ENCODE data around the gene CNTRL. TPM values are rescaled to one million over a fixed set of nuclear protein-coding genes. Genes with fewer than 3 reads are reported as not detected.
A peak's percentile ranks its signal among the peaks of the same experiment; 100 is the strongest.

The CNTRL gene
- polyA plus RNA-seq, 2 of the 4 experiments (the other 2 are of a cell fraction): 5.1 to 15.0 TPM

DNA sequence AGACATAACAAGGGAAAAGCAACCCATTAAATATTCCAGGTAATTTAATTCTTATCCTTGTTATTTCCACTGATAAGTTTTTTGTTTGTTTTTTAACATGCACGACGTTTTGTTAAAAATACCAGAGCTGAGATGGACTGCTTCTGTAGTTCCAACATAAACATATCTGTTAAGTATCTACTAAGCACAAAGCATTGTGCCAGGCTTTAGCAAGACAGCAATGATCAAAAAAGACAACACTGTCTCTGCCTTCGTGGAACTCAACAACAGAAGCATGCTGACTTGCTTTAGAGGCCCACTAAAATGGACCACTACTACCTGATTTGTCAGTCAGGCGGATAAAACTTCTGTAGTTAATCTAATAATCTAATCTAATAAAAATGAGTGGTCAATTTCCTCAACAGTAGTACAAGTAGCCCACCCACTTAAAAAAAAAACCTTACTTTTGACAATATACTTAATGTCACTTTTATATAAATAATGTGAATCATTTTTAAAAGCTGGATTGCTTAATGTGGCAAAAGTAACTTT, 123.8 kb downstream of the CNTRL start:
- POLR2A ChIA-PET: interaction anchor here (0.6 kb wide), 1 partner anchor 289 kb away, joined by 7 read pairs; no protein-coding TSS in a partner anchor
- Histone ChIP-seq H3K27ac (no peak overlapping the region), H3K4me1 (peaks cover 67% of the 10 kb centered on the region), H3K4me2 (peak overlapping the region; percentile 91), H3K4me3 (no peak overlapping the region; the same call in 2 of the 3 replicates), H3K9me3 (no peaks in the 10 kb centered on the region)
- TF ChIP-seq ZNF302 (CRISPR knock-in tag; IDR thresholded peaks at IDR 0.05) (no peak), HEYL (CRISPR knock-in tag; IDR thresholded peaks at IDR 0.05) (no peak), ZSCAN20 (CRISPR knock-in tag; IDR thresholded peaks at IDR 0.05) (no peak), FOSB (CRISPR knock-in tag; IDR thresholded peaks at IDR 0.05) (no peak), GATA3 (IDR thresholded peaks at IDR 0.05; ENCODE audit: borderline replicate concordance) (no peak), BHLHE40 (IDR thresholded peaks at IDR 0.05; ENCODE audit: low read depth, low read length) (no peak), KDM1A (IDR thresholded peaks at IDR 0.05; ENCODE audit: low read depth) (no peak), NFE2L2 (conservative IDR thresholded peaks at IDR 0.05; ENCODE audit: low read length) (no peak), KDM5A (IDR thresholded peaks at IDR 0.05) (no peak), SREBF2 (IDR thresholded peaks at IDR 0.05) (no peak), CHD4 (IDR thresholded peaks at IDR 0.05; ENCODE audit: borderline replicate concordance) (no peak)
- TF ChIP-seq, protein P1, sequence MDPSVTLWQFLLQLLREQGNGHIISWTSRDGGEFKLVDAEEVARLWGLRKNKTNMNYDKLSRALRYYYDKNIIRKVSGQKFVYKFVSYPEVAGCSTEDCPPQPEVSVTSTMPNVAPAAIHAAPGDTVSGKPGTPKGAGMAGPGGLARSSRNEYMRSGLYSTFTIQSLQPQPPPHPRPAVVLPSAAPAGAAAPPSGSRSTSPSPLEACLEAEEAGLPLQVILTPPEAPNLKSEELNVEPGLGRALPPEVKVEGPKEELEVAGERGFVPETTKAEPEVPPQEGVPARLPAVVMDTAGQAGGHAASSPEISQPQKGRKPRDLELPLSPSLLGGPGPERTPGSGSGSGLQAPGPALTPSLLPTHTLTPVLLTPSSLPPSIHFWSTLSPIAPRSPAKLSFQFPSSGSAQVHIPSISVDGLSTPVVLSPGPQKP (IDR thresholded peaks at IDR 0.05; ENCODE audit: low read depth, low read length): no peak
- TF ChIP-seq, protein P2, sequence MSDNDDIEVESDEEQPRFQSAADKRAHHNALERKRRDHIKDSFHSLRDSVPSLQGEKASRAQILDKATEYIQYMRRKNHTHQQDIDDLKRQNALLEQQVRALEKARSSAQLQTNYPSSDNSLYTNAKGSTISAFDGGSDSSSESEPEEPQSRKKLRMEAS (IDR thresholded peaks at IDR 0.05): no peak
- TF ChIP-seq, protein P3, sequence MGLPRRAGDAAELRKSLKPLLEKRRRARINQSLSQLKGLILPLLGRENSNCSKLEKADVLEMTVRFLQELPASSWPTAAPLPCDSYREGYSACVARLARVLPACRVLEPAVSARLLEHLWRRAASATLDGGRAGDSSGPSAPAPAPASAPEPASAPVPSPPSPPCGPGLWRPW (IDR thresholded peaks at IDR 0.05): no peak
- no peak for DNase-seq (ENCODE audit: low read depth in 1 of 2, low spot score in 1 of 2)
- CTCF ChIA-PET: interaction anchor here (0.6 to 1.7 kb wide), 4 partner anchors 9 to 121 kb away, joined by 3 to 6 read pairs (median 4); no protein-coding TSS in a partner anchor
- FAIRE-seq: no peak
- no peak for ATAC-seq
- WGBS (ENCODE audit: missing lambda C conversion rate): 29% methylated on average over 4 of the region's 4 CpGs

DNA sequence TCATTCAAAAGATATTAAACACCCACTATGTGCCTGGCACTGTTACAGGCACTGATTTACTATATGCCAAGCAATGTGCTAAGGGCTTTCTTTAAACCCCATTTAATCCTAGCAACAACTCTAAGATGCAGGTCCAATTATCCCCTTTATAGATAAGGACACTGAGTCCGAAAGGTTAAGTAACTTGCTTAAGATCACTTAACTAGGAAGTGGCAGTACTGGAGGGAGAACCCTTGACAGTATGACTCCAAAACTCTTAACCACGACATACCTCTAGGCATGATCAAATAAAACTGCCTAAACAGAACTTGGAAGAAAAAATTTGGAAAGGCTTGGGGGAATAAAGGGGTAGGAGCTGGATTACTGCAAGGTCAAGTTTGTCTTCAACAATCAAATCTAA, 125.2 kb downstream of the CNTRL start:
- ChIA-PET POLR2A (interaction anchor here (1.0 kb wide), 1 partner anchor 79 kb away, joined by 3 read pairs; no protein-coding TSS in a partner anchor), CTCF (interaction anchor here (0.7 to 2.5 kb wide), 4 partner anchors 16 to 200 kb away, joined by 3 to 10 read pairs (median 4); no protein-coding TSS in a partner anchor)
- Histone ChIP-seq H3K4me3 (peak overlapping the region; percentile 89), H3K4me1 (peaks cover 54% of the 10 kb centered on the region), H3K27ac (peak overlapping the region in 1 of 2 experiments; percentile 97; a peak in 2 of 6 replicates), H3K4me2 (peak overlapping the region; percentile 91), H3K9me3 (no peaks in the 10 kb centered on the region)
- DNase-seq (ENCODE audit: low read depth in 1 of 2, low spot score in 1 of 2) (no peak), FAIRE-seq (no peak), ATAC-seq (no peak)
- WGBS (ENCODE audit: missing lambda C conversion rate): 38% methylated on average over 2 of the region's 2 CpGs
- no peak for TF ChIP-seq CBX8 (IDR thresholded peaks at IDR 0.05)

DNA sequence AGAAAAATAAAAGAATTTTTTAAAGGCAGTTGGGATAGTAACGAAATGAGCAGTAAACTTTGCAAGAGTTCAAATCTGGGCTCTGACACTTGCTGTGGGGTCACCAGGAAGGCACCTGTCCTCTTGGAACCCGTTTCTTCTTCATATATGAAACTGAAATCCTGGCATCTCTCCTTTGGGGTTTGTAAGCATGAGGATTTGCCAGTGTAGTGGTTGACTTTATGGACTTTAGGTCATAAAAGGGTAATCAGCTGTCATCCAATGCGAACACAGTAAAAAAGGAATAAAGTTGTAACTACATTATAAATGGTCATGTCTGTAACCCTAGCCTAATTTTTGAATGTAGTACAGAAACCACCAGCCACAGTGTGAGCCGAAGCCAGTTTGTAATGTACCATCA, 125.6 kb downstream of the CNTRL start:
- ChIA-PET POLR2A (interaction anchor here (1.0 kb wide), 1 partner anchor 79 kb away, joined by 3 read pairs; no protein-coding TSS in a partner anchor), CTCF (interaction anchor here (1.2 to 2.5 kb wide), 5 partner anchors 15 to 199 kb away, joined by 3 to 10 read pairs (median 8); no protein-coding TSS in a partner anchor)
- Histone ChIP-seq H3K27ac (peak overlapping the region; percentile 88 to 97), H3K4me2 (peak overlapping the region; percentile 91), H3K9me3 (no peaks in the 10 kb centered on the region), H3K4me1 (peaks cover 50% of the 10 kb centered on the region), H3K4me3 (peak overlapping the region; percentile 89)
- ATAC-seq (no peak), DNase-seq (ENCODE audit: low read depth in 1 of 2, low spot score in 1 of 2) (no peak), FAIRE-seq (no peak)
- TF ChIP-seq EHMT2 (IDR thresholded peaks at IDR 0.05; ENCODE audit: low read depth) (no peak), CBX2 (IDR thresholded peaks at IDR 0.05; ENCODE audit: borderline replicate concordance, low read depth) (no peak), TP53 (CRISPR knock-in tag; IDR thresholded peaks at IDR 0.05) (no peak), GATA3 (IDR thresholded peaks at IDR 0.05; ENCODE audit: borderline replicate concordance) (no peak), POLR2A (IDR thresholded peaks at IDR 0.05; ENCODE audit: low read length) (no peak), NR3C1 (IDR thresholded peaks at IDR 0.05) (no peak)
- TF ChIP-seq, protein P4, sequence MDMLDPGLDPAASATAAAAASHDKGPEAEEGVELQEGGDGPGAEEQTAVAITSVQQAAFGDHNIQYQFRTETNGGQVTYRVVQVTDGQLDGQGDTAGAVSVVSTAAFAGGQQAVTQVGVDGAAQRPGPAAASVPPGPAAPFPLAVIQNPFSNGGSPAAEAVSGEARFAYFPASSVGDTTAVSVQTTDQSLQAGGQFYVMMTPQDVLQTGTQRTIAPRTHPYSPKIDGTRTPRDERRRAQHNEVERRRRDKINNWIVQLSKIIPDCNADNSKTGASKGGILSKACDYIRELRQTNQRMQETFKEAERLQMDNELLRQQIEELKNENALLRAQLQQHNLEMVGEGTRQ (IDR thresholded peaks at IDR 0.05): no peak
- TF ChIP-seq, protein P3 (IDR thresholded peaks at IDR 0.05): no peak
- TF ChIP-seq, protein P1 (IDR thresholded peaks at IDR 0.05; ENCODE audit: low read depth, low read length): no peak
- 12% methylated on average over 4 of the region's 4 CpGs for WGBS (ENCODE audit: missing lambda C conversion rate)
